Panc1 (cell line): ENCODE data around the gene ROBO1. TPM values are rescaled to one million over a fixed set of nuclear protein-coding genes. Genes with fewer than 3 reads are reported as not detected.

Experiments used
- ATAC-seq: fragments of 200-7000 bp; cut with Tn5 transposase; 2 replicates; pipeline ENCODE4 v1.9.1; 2020; ENCODE audit warnings: mild to moderate bottlenecking, moderate library complexity
- BruUV-seq: library from RNA; stranded (reverse); fragments of 400-500 nt; replicated peaks from 2 replicates; lab custom pipeline; 2021; lab: Mats Ljungman, UMichigan
- CTCF ChIA-PET: fragments of 300-600 bp; sonication (Branson Sonifier 250); formaldehyde crosslinking; loops from one replicate; lab custom pipeline; 2022; ENCODE audit warnings: antibody characterized with exemption; lab: Charles Lee
- POLR2A ChIA-PET: fragments of 300-600 bp; sonication (Branson Sonifier 250); formaldehyde crosslinking; loops from one replicate; lab custom pipeline; 2022; ENCODE audit warnings: antibody characterized with exemption; lab: Charles Lee
- DNase-seq: peaks from one replicate; pipeline ENCODE4 v3.0.0-alpha.2; 2010; ENCODE audit warnings: low read depth, low spot score
- H3K27ac ChIP-seq: 2 replicates; pipeline ENCODE4 v1.5.1; 2011; ENCODE audit warnings: mild to moderate bottlenecking, low read length, inconsistent platforms
- H3K27me3 ChIP-seq: fragments of 200-500 bp; sonication (Bioruptor generic); 2 replicates; pipeline ENCODE4 v1.6.0; 2014; ENCODE audit warnings: low read length, inconsistent platforms; ENCODE audit not compliant: control insufficient read depth, insufficient read depth
- H3K36me3 ChIP-seq: fragments of 200-500 bp; sonication (Bioruptor generic); 2 replicates; pipeline ENCODE4 v1.5.1; 2014; ENCODE audit warnings: inconsistent platforms, mild to moderate bottlenecking, low read length, moderate library complexity; ENCODE audit not compliant: control insufficient read depth, insufficient read depth
- H3K4me1 ChIP-seq: 2 replicates; pipeline ENCODE4 v1.5.1; 2011; ENCODE audit warnings: inconsistent platforms, mild to moderate bottlenecking, low read length, moderate library complexity; ENCODE audit not compliant: control insufficient read depth, insufficient read depth
- H3K4me3 ChIP-seq, 2 experiments: 2 replicates each; pipeline ENCODE4 v1.5.1; 2011 to 2012; ENCODE audit warnings: low read depth in 2 of 2, low read length in 2 of 2, mild to moderate bottlenecking in 2 of 2, inconsistent platforms in 1 of 2, moderate library complexity in 1 of 2
- H3K9me3 ChIP-seq: fragments of 200-500 bp; sonication (Bioruptor generic); 2 replicates; pipeline ENCODE4 v1.5.1; 2014; ENCODE audit warnings: low read depth, mild to moderate bottlenecking, inconsistent platforms, low read length, moderate library complexity; ENCODE audit not compliant: control insufficient read depth, insufficient read depth
- CTCF ChIP-seq: fragments of 450-650 bp; IDR thresholded peaks from 2 replicates; pipeline ENCODE4 v1.5.1; 2017; ENCODE audit warnings: mild to moderate bottlenecking
- POLR2AphosphoS5 ChIP-seq: IDR thresholded peaks from 2 replicates; pipeline ENCODE4 v1.6.1; 2012; ENCODE audit warnings: mild to moderate bottlenecking, low read depth, low read length, moderate library complexity
- SIN3A ChIP-seq: IDR thresholded peaks from 2 replicates; pipeline ENCODE4 v1.6.1; 2012; ENCODE audit warnings: low read depth, mild to moderate bottlenecking, low read length, moderate library complexity, borderline replicate concordance; ENCODE audit not compliant: insufficient read depth
- TCF7L2 ChIP-seq: IDR thresholded peaks from 2 replicates; pipeline ENCODE4 v1.6.1; 2011; ENCODE audit warnings: mild to moderate bottlenecking, low read depth, low read length, inconsistent platforms
- in situ Hi-C: cut with HindIII; loops from 2 replicates; pipeline ENCODE4 v1.10.0; 2016; ENCODE audit warnings: low sequenced_read_pairs, low pct_unique_long_range_greater_than_20kb
- intact Hi-C: fragments of 100-400 bp; cut with micrococcal nuclease; formaldehyde crosslinking; loops from one replicate; pipeline ENCODE4 v1.10.0; 2022; ENCODE audit not compliant: unreplicated experiment
- total RNA-seq: library from RNA; stranded (reverse); gene quantifications from one replicate; pipeline ENCODE4 v1.2.1, GENCODE V29; 2021; ENCODE audit not compliant: unreplicated experiment
- TF ChIP-seq, protein P1 (sequence below), 2 experiments: IDR thresholded peaks; 2 replicates each; pipeline ENCODE4 v1.6.1; 2011 to 2012; ENCODE audit warnings: low read depth in 2 of 2, control low read depth in 1 of 2, low read length in 1 of 2, mild to moderate bottlenecking in 1 of 2, moderate library complexity in 1 of 2; ENCODE audit not compliant: insufficient read depth in 1 of 2

Gene ROBO1
- total RNA-seq, 1 experiment from 2014 or later: 61.6 TPM

- CTCF ChIA-PET: no interaction called here
- POLR2A ChIA-PET: no interaction called here
Measured at GRCh38 chr3:78881501-78881900, 886.3 kb downstream of the ROBO1 start.

DNA sequence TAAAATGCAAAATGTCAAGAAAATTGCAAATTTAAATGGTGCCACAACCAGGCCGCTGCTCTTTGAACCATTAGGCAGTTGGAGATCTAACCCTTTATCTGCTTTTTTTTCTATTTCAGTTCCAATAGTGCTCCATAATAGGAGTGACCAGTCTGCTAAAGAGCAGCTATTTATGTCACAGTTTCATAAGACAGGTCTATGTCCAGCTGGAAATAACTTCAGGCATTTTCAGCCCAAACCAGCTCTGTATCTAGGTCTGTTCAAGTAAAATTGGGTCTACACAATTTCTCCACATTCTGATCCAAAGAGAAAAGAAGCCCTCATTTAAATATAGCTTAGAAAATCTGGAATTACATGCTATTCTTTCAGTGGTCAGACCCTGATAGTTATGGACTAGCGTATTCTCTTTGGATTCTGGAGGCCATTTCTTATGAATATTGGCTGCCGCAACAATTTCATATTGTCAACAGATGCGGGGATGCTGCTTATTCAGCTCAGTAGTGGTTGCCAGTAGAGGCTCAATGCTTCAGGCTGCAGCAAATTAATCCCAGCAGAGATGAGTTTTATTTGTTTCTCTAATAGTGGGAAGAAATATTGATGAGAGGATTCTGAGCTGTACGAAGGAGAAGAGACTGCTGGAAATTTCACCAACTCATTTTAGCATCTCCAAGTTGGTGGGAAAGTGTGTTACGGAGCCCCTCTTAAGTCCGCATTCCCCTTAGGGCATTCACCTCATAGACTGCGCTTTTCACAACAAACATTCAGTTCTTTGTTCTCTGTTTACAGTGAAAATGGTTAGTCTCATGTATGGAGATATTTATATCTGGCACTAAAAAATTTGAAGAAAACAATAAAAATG lies 887.0 kb downstream of the ROBO1 start:
- H3K27me3 ChIP-seq: no peaks in the 10 kb centered on the region
- no TSS peak for BruUV-seq
- ATAC-seq: no peak
- TF ChIP-seq, protein P1, sequence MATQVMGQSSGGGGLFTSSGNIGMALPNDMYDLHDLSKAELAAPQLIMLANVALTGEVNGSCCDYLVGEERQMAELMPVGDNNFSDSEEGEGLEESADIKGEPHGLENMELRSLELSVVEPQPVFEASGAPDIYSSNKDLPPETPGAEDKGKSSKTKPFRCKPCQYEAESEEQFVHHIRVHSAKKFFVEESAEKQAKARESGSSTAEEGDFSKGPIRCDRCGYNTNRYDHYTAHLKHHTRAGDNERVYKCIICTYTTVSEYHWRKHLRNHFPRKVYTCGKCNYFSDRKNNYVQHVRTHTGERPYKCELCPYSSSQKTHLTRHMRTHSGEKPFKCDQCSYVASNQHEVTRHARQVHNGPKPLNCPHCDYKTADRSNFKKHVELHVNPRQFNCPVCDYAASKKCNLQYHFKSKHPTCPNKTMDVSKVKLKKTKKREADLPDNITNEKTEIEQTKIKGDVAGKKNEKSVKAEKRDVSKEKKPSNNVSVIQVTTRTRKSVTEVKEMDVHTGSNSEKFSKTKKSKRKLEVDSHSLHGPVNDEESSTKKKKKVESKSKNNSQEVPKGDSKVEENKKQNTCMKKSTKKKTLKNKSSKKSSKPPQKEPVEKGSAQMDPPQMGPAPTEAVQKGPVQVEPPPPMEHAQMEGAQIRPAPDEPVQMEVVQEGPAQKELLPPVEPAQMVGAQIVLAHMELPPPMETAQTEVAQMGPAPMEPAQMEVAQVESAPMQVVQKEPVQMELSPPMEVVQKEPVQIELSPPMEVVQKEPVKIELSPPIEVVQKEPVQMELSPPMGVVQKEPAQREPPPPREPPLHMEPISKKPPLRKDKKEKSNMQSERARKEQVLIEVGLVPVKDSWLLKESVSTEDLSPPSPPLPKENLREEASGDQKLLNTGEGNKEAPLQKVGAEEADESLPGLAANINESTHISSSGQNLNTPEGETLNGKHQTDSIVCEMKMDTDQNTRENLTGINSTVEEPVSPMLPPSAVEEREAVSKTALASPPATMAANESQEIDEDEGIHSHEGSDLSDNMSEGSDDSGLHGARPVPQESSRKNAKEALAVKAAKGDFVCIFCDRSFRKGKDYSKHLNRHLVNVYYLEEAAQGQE (IDR thresholded peaks at IDR 0.05; ENCODE audit: insufficient read depth in 1 of 2, low read depth in 2 of 2, low read length in 1 of 2): no peak
- TF ChIP-seq SIN3A (no peak), CTCF (no peak), TCF7L2 (no peak), POLR2AphosphoS5 (no peak)
- CTCF ChIA-PET: no interaction called here
- DNase-seq: no peak
- no peaks in the 10 kb centered on the region; the same call in 1 of the 2 replicates for H3K4me1 ChIP-seq
- in situ Hi-C loops: no loop called here
- intact Hi-C loops: no loop called here
- no peaks in the 10 kb centered on the region for H3K9me3 ChIP-seq
- H3K27ac ChIP-seq: no peak overlapping the region
- H3K4me3 ChIP-seq: no peak overlapping the region
- POLR2A ChIA-PET: no interaction called here
- H3K36me3 ChIP-seq: no peaks in the 10 kb centered on the region

More at GRCh38 chr3:78881501-78881900, 886.3 kb downstream of the ROBO1 start:
- intact Hi-C loops: no loop called here
- Histone ChIP-seq H3K9me3 (no peaks in the 10 kb centered on the region), H3K27me3 (no peaks in the 10 kb centered on the region), H3K27ac (no peak overlapping the region), H3K4me1 (no peaks in the 10 kb centered on the region), H3K36me3 (no peaks in the 10 kb centered on the region), H3K4me3 (no peak overlapping the region)
- ATAC-seq: no peak
- no peak for TF ChIP-seq SIN3A
- TF ChIP-seq POLR2AphosphoS5: no peak
- no peak for TF ChIP-seq TCF7L2
- no peak for TF ChIP-seq CTCF
- TF ChIP-seq, protein P1 (IDR thresholded peaks at IDR 0.05; ENCODE audit: insufficient read depth in 1 of 2, low read depth in 2 of 2, low read length in 1 of 2): no peak
- in situ Hi-C loops: no loop called here
- BruUV-seq: no TSS peak
- no peak for DNase-seq
